ENCODE measurements around the gene TOP3B.

TOP3B gene

DNA sequence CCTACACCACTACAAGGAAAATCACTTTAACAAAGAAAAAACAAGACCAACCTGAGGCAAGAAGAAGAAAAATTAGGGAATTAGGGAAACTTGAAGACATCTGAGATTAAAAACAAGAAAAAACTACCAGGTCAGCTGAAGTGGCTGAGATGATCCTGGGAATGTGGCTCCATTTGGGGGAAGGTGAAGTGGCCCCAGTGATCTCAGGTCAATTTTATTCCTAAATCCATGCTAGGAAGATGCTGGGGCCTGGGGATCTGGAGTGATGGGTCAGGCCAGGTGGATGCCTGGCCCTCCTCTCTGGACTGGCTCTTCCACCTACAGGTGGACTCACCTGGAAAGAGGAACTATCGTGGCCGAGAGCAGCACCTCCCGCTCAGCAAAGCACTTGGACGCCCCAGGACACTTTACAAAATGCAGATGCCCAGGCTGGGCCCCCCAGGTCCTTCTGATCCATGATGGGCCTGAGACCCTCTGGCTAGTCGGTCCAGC is 6.7 kb downstream of the TOP3B start:
- H3K4me3 ChIP-seq (ENCODE audit: low read length) = no peak overlapping the region
- H3K36me3 ChIP-seq (ENCODE audit: insufficient read depth, low read length) = peaks cover 47% of the 10 kb centered on the region
- H3K27ac ChIP-seq (ENCODE audit: low read depth, low read length) = no peak overlapping the region
- H3K9ac ChIP-seq (ENCODE audit: low read depth, low read length) = no peak overlapping the region
- no peaks in the 10 kb centered on the region for H3K27me3 ChIP-seq (ENCODE audit: insufficient read depth, low read length)
- 92% methylated on average over 5 of the region's 5 CpGs for WGBS
- H3K4me1 ChIP-seq (ENCODE audit: insufficient read depth, low read length) = no peaks in the 10 kb centered on the region
- no peaks in the 10 kb centered on the region for H3K9me3 ChIP-seq (ENCODE audit: insufficient read depth, low read depth, low read length)

DNA sequence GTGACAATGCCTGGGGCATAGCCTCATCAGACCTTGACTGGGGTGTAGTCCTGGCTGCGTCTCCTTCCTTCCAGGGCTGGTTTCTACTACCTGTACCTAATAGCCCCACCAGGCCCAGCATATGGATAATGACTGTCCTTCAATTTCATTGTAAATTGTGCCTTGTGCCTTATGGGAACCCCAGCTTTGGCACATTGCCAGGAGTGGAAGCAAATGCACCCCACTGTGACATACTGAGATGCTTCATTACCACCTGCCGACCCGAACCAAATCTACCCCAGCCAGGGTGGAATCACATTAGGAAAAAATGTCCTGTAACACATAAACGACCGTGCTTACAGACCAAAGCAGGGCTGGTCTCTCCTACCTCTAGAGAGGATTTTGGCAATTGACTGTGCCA is 7.3 kb downstream of the TOP3B start:
- Histone ChIP-seq H3K27me3 (ENCODE audit: insufficient read depth, low read length) (no peaks in the 10 kb centered on the region), H3K4me1 (ENCODE audit: insufficient read depth, low read length) (no peaks in the 10 kb centered on the region), H3K9me3 (ENCODE audit: insufficient read depth, low read depth, low read length) (no peaks in the 10 kb centered on the region), H3K27ac (ENCODE audit: low read depth, low read length) (no peak overlapping the region), H3K36me3 (ENCODE audit: insufficient read depth, low read length) (peaks cover 53% of the 10 kb centered on the region), H3K9ac (ENCODE audit: low read depth, low read length) (no peak overlapping the region), H3K4me3 (ENCODE audit: low read length) (no peak overlapping the region)
- 95% methylated on average over 5 of the region's 5 CpGs for whole genome bisulfite sequencing

GRCh38 chr22:21974058-21974649 is 8.4 kb downstream of the TOP3B start:
- H3K27me3 ChIP-seq (ENCODE audit: insufficient read depth, low read length) = no peaks in the 10 kb centered on the region
- 94% methylated on average over 12 of the region's 12 CpGs for WGBS
- no peak overlapping the region for H3K27ac ChIP-seq (ENCODE audit: low read depth, low read length)
- H3K4me3 ChIP-seq (ENCODE audit: low read length) = no peak overlapping the region
- H3K4me1 ChIP-seq (ENCODE audit: insufficient read depth, low read length) = no peaks in the 10 kb centered on the region
- no peaks in the 10 kb centered on the region for H3K9me3 ChIP-seq (ENCODE audit: insufficient read depth, low read depth, low read length)
- no peak overlapping the region for H3K9ac ChIP-seq (ENCODE audit: low read depth, low read length)
- H3K36me3 ChIP-seq (ENCODE audit: insufficient read depth, low read length) = peaks cover 62% of the 10 kb centered on the region

GRCh38 chr22:21972806-21973205 is 9.8 kb downstream of the TOP3B start:
- WGBS = 94% methylated on average over 6 of the region's 6 CpGs
- no peaks in the 10 kb centered on the region for H3K9me3 ChIP-seq (ENCODE audit: insufficient read depth, low read depth, low read length)
- peaks cover 75% of the 10 kb centered on the region for H3K36me3 ChIP-seq (ENCODE audit: insufficient read depth, low read length)

DNA sequence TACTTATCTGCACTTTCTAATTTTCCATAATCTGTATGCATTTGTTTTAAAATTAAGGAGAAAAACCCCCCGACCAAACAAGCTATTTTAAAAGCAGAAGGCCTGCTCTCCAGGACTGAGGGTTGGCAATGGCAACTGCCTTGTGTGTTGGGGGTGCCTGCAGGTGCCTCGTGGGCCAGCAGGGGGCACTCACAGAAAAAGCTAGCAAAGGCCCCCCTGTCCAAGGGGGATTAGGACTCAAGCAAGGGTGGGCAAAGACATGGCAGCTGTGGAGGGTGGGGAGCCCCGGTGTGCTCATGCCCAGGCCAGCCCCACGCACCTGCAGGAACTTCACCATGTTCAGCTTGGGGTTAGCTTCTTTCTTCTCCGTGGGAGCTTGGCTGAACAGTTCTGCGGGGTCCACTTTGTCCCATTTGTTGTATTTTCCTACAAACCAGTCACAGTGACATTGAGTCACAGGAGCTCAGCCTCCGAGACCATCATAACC is 10.3 kb downstream of the TOP3B start:
- H3K4me1 ChIP-seq (ENCODE audit: insufficient read depth, low read length) = no peaks in the 10 kb centered on the region
- H3K9me3 ChIP-seq (ENCODE audit: insufficient read depth, low read depth, low read length) = no peaks in the 10 kb centered on the region
- H3K9ac ChIP-seq (ENCODE audit: low read depth, low read length) = no peak overlapping the region
- no peaks in the 10 kb centered on the region for H3K27me3 ChIP-seq (ENCODE audit: insufficient read depth, low read length)
- H3K36me3 ChIP-seq (ENCODE audit: insufficient read depth, low read length) = peaks cover 79% of the 10 kb centered on the region
- 75% methylated on average over 7 of the region's 7 CpGs for WGBS
- no peak overlapping the region for H3K4me3 ChIP-seq (ENCODE audit: low read length)
- no peak overlapping the region for H3K27ac ChIP-seq (ENCODE audit: low read depth, low read length)

More at GRCh38 chr22:21972806-21973205, 9.8 kb downstream of the TOP3B start:
- no peak overlapping the region for H3K9ac ChIP-seq (ENCODE audit: low read depth, low read length)
- H3K27ac ChIP-seq (ENCODE audit: low read depth, low read length) = no peak overlapping the region
- no peaks in the 10 kb centered on the region for H3K27me3 ChIP-seq (ENCODE audit: insufficient read depth, low read length)
- H3K4me3 ChIP-seq (ENCODE audit: low read length) = no peak overlapping the region
- H3K4me1 ChIP-seq (ENCODE audit: insufficient read depth, low read length) = no peaks in the 10 kb centered on the region

DNA sequence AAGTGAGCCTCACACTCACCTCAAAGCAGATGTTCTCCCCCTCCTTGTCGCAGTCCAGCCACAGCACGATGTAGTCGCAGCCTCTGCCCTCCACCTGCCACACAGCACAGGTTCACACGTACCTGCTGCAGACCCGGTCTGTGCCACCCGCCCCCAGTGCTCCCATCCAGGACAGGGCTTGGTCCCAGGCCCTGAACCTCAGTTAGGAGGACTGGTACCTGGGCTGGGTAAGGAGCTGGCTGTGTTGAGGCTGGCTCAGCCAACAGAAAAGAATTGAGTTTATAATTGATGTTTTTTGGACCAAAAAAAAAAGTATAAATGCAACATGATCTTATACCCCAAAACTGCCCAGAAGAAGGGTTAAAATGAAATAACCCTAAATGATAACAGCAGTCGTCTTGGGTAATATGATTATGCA is 10.7 kb downstream of the TOP3B start:
- Histone ChIP-seq H3K36me3 (ENCODE audit: insufficient read depth, low read length) (peaks cover 84% of the 10 kb centered on the region), H3K9me3 (ENCODE audit: insufficient read depth, low read depth, low read length) (no peaks in the 10 kb centered on the region), H3K4me1 (ENCODE audit: insufficient read depth, low read length) (no peaks in the 10 kb centered on the region), H3K27me3 (ENCODE audit: insufficient read depth, low read length) (no peaks in the 10 kb centered on the region), H3K27ac (ENCODE audit: low read depth, low read length) (no peak overlapping the region), H3K4me3 (ENCODE audit: low read length) (no peak overlapping the region), H3K9ac (ENCODE audit: low read depth, low read length) (no peak overlapping the region)
- 94% methylated on average over 6 of the region's 7 CpGs for WGBS

- WGBS = 92% methylated on average over 18 of the region's 18 CpGs
- no peak overlapping the region for H3K4me3 ChIP-seq (ENCODE audit: low read length)
- no peak overlapping the region for H3K27ac ChIP-seq (ENCODE audit: low read depth, low read length)
- H3K27me3 ChIP-seq (ENCODE audit: insufficient read depth, low read length) = no peaks in the 10 kb centered on the region
- H3K4me1 ChIP-seq (ENCODE audit: insufficient read depth, low read length) = no peaks in the 10 kb centered on the region
- no peaks in the 10 kb centered on the region for H3K9me3 ChIP-seq (ENCODE audit: insufficient read depth, low read depth, low read length)
- H3K9ac ChIP-seq (ENCODE audit: low read depth, low read length) = no peak overlapping the region
- peaks cover 93% of the 10 kb centered on the region for H3K36me3 ChIP-seq (ENCODE audit: insufficient read depth, low read length)
Observed at GRCh38 chr22:21970800-21971617, 11.6 kb downstream of the TOP3B start.

- WGBS = 94% methylated on average over 19 of the region's 19 CpGs
- no peak overlapping the region for H3K4me3 ChIP-seq (ENCODE audit: low read length)
- H3K4me1 ChIP-seq (ENCODE audit: insufficient read depth, low read length) = no peaks in the 10 kb centered on the region
- H3K9ac ChIP-seq (ENCODE audit: low read depth, low read length) = no peak overlapping the region
- H3K27ac ChIP-seq (ENCODE audit: low read depth, low read length) = no peak overlapping the region
- H3K9me3 ChIP-seq (ENCODE audit: insufficient read depth, low read depth, low read length) = no peaks in the 10 kb centered on the region
- no peaks in the 10 kb centered on the region for H3K27me3 ChIP-seq (ENCODE audit: insufficient read depth, low read length)
- peaks cover 93% of the 10 kb centered on the region for H3K36me3 ChIP-seq (ENCODE audit: insufficient read depth, low read length)
Observed at GRCh38 chr22:21970037-21970799, 12.4 kb downstream of the TOP3B start.

DNA sequence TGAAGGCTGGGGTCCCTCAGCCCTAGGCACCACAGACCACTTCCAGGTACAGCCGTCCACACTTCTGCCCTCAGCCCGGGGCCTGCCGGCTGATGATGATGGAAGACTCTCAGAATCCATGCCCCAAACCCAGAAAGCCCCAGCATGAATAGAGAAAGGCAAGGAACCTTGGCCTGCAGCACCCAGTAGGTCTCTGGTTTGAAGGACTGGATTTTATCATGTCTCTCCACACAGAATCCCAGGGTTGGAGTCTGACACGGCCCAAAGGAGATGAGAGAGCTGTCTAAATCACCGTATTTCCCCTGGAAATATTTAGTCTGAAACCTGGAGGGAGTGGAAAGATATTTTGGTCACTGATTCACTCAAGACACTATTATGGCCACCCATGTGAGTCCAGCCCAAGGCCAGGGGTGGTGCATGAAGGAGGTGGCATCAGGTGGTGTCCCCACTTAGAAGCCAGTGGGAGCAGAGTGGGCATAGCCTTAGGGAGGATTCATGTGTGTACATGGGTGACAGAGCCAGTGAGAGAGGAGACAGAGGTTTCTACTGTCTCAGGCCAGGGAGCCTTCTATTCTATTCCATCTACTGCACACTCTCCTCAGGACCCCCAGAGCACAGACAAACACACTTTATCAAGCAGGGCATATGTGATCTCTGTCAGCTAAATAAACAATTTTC is 14.0 kb downstream of the TOP3B start:
- H3K27me3 ChIP-seq (ENCODE audit: insufficient read depth, low read length) = no peaks in the 10 kb centered on the region
- peaks cover 93% of the 10 kb centered on the region for H3K36me3 ChIP-seq (ENCODE audit: insufficient read depth, low read length)
- H3K9me3 ChIP-seq (ENCODE audit: insufficient read depth, low read depth, low read length) = no peaks in the 10 kb centered on the region
- no peaks in the 10 kb centered on the region for H3K4me1 ChIP-seq (ENCODE audit: insufficient read depth, low read length)
- H3K9ac ChIP-seq (ENCODE audit: low read depth, low read length) = no peak overlapping the region
- WGBS = 98% methylated on average over 5 of the region's 5 CpGs
- H3K27ac ChIP-seq (ENCODE audit: low read depth, low read length) = no peak overlapping the region
- H3K4me3 ChIP-seq (ENCODE audit: low read length) = no peak overlapping the region

DNA sequence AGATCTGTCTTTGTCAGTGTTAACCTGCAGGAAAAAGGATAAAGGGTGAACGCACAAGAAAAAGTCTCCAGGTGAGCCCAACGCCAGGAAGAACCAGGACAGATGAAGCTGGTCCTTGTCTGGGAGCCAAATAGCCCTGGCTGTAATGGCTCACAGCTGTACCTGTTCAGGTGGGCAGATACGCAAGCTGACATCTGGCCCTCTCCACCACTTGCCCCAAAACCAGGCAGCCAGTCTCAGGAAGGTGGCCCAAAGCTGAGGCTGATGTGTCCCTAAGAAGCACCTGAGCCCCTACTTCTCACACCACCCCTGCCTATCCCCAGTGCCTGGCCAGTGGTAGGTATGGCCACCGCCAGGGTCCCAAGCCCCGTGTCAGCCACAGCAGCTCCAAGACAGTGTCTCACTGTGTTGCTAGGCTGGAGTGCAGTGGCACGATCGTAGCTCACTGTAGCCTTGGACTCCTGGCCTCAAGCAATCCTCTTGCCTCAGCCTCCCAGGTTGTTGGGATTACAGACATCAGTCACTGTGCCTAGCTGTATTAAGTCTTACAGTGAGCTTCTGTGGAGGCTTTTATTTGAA is 14.8 kb downstream of the TOP3B start:
- H3K36me3 ChIP-seq (ENCODE audit: insufficient read depth, low read length) = peaks cover 93% of the 10 kb centered on the region
- 94% methylated on average over 7 of the region's 7 CpGs for WGBS
- H3K9ac ChIP-seq (ENCODE audit: low read depth, low read length) = no peak overlapping the region
- H3K9me3 ChIP-seq (ENCODE audit: insufficient read depth, low read depth, low read length) = no peaks in the 10 kb centered on the region
- no peak overlapping the region for H3K4me3 ChIP-seq (ENCODE audit: low read length)
- H3K27me3 ChIP-seq (ENCODE audit: insufficient read depth, low read length) = no peaks in the 10 kb centered on the region
- H3K4me1 ChIP-seq (ENCODE audit: insufficient read depth, low read length) = no peaks in the 10 kb centered on the region
- no peak overlapping the region for H3K27ac ChIP-seq (ENCODE audit: low read depth, low read length)

All from HUES64 (cell line).